Subcutaneous adipose tissue (tissue), 4 donors: ENCODE data around the gene TMEM222. TPM values are rescaled to one million over a fixed set of nuclear protein-coding genes. Genes with fewer than 3 reads are reported as not detected.

Source experiments
- CTCF ChIP-seq: fragments of 450-650 bp; IDR thresholded peaks from one replicate; pipeline ENCODE4 v1.5.1; 2016; ENCODE audit warnings: low read depth, mild to moderate bottlenecking, control low read depth, antibody characterized with exemption, moderate library complexity
- total RNA-seq, 4 donors: library from RNA; depleted of rRNA; stranded (reverse); fragments of >200 nt; gene quantifications; one replicate each; pipeline ENCODE4 v1.1.0, GENCODE V29; 2016

The TMEM222 gene
- total RNA-seq, 4 donors from 2014 or later: 15.9 to 23.7 (median 18.9) TPM

DNA sequence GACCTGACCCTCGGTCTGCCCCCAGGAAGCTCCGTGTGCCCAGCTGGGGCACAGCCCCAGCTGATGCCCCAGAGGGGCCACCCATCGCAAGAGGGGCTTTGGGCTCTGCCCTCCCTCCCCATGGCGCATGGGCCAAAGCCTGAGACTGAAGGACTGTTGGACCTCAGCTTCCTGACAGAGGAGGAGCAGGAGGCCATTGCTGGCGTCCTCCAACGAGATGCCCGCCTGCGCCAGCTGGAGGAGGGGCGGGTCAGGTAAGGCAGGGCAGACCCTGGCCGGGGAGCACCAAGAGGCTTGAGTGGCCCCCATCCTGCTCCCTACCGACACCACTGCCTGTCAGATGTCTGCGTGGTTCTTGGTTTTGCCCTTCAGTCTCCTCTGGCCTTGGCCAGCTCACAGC, 23.3 kb downstream of the TMEM222 start:
- TF ChIP-seq CTCF: no peak

GRCh38 chr1:27346357-27346756, 24.4 kb downstream of the TMEM222 start:
- no peak for TF ChIP-seq CTCF

- TF ChIP-seq CTCF: no peak
Observed at GRCh38 chr1:27346991-27347624, 25.1 kb downstream of the TMEM222 start.

GRCh38 chr1:27348861-27349783, 27.2 kb downstream of the TMEM222 start:
- TF ChIP-seq CTCF: no peak

- no peak for TF ChIP-seq CTCF
Observed at GRCh38 chr1:27349784-27350662, 28.1 kb downstream of the TMEM222 start.

- TF ChIP-seq CTCF: no peak
Observed at GRCh38 chr1:27350663-27351540, 28.9 kb downstream of the TMEM222 start.
